CD4-positive, alpha-beta T cell treated with Interferon alpha-2 for 1 hour (primary cell): Measurements from ENCODE around the gene GABRR2.

Source experiments
- DNase-seq, 2 donors: peaks; one replicate each; pipeline ENCODE4 v3.0.0-alpha.2; 2020 to 2022

Gene GABRR2

GRCh38 chr6:89315249-89315885 lies at the start of gene GABRR2:
Gene GABRR2, minus strand, starts transcription at chr6:89315299. Its CDS starts 134 bp downstream, at chr6:89315165.
- no peak for DNase-seq

- no peak for DNase-seq
Measured at GRCh38 chr6:89364586-89364985, 49.5 kb upstream of the GABRR2 start.

- DNase-seq, result no peak
Measured at GRCh38 chr6:89361171-89361570, 46.1 kb upstream of the GABRR2 start.

GRCh38 chr6:89360415-89360999 lies 45.4 kb upstream of the GABRR2 start:
- DNase-seq, result no peak

GRCh38 chr6:89359561-89359960 lies 44.5 kb upstream of the GABRR2 start:
- DNase-seq, result no peak

GRCh38 chr6:89357390-89357789 lies 42.3 kb upstream of the GABRR2 start:
- DNase-seq, result peak in 1 of 2 donors; percentile 35

- DNase-seq, result no peak
Measured at GRCh38 chr6:89356642-89357170, 41.6 kb upstream of the GABRR2 start.

GRCh38 chr6:89355511-89356194 lies 40.6 kb upstream of the GABRR2 start:
- no peak for DNase-seq

GRCh38 chr6:89353702-89354392 lies 38.7 kb upstream of the GABRR2 start:
- no peak for DNase-seq

GRCh38 chr6:89353118-89353556 lies 38.0 kb upstream of the GABRR2 start:
- DNase-seq, result no peak

GRCh38 chr6:89352278-89353117 lies 37.4 kb upstream of the GABRR2 start, which contains the start of gene UBE2J1:
Gene UBE2J1, minus strand, starts transcription at chr6:89352722. Its CDS starts 153 bp downstream, at chr6:89352569.
- DNase-seq, result peak; percentile 85 to 86

GRCh38 chr6:89351671-89352277 lies 36.7 kb upstream of the GABRR2 start:
- no peak for DNase-seq

GRCh38 chr6:89350281-89350966 lies 35.3 kb upstream of the GABRR2 start:
- peak in 1 of 2 donors; percentile 53 for DNase-seq

- no peak for DNase-seq
Measured at GRCh38 chr6:89348372-89348771, 33.3 kb upstream of the GABRR2 start.

GRCh38 chr6:89347825-89348224 lies 32.7 kb upstream of the GABRR2 start:
- no peak for DNase-seq

GRCh38 chr6:89346433-89346832 lies 31.3 kb upstream of the GABRR2 start:
- no peak for DNase-seq

- no peak for DNase-seq
Measured at GRCh38 chr6:89339565-89339964, 24.5 kb upstream of the GABRR2 start.

- no peak for DNase-seq
Measured at GRCh38 chr6:89335164-89335563, 20.1 kb upstream of the GABRR2 start.

- no peak for DNase-seq
Measured at GRCh38 chr6:89330910-89331309, 15.8 kb upstream of the GABRR2 start.

GRCh38 chr6:89328976-89329375 lies 13.9 kb upstream of the GABRR2 start:
- no peak for DNase-seq

GRCh38 chr6:89324304-89324703 lies 9.2 kb upstream of the GABRR2 start:
- no peak for DNase-seq
